ENCODE results near the gene POU5F1. TPM values are rescaled to one million over a fixed set of nuclear protein-coding genes. Genes with fewer than 3 reads are reported as not detected.
A peak's percentile ranks its signal among the peaks of the same experiment; 100 is the strongest.
"Not testable (repeated sequence)": the region's sequence is repeated elsewhere in the genome, so short reads cannot be mapped to it uniquely, and the experiment has no call there.

Gene POU5F1
- polyA plus RNA-seq, 1 donor = 0.56 TPM

DNA sequence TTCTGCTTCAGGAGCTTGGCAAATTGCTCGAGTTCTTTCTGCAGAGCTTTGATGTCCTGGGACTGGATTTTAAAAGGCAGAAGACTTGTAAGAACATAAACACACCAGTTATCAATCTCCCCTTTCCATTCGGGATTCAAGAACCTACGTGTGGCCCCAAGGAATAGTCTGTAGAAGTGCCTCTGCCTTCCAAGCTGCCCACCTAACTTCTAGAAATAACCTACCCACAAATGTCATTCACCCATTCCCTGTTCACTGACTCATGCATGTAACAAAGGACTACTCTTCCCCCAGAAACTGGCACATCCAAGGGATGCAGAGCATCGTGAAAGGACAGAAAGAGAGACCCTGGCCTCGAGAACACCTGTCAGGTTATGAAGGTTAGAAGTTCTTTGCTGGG lies 4.5 kb downstream of the POU5F1 start:
- DNase-seq (ENCODE audit: low read depth) = no peak

DNA sequence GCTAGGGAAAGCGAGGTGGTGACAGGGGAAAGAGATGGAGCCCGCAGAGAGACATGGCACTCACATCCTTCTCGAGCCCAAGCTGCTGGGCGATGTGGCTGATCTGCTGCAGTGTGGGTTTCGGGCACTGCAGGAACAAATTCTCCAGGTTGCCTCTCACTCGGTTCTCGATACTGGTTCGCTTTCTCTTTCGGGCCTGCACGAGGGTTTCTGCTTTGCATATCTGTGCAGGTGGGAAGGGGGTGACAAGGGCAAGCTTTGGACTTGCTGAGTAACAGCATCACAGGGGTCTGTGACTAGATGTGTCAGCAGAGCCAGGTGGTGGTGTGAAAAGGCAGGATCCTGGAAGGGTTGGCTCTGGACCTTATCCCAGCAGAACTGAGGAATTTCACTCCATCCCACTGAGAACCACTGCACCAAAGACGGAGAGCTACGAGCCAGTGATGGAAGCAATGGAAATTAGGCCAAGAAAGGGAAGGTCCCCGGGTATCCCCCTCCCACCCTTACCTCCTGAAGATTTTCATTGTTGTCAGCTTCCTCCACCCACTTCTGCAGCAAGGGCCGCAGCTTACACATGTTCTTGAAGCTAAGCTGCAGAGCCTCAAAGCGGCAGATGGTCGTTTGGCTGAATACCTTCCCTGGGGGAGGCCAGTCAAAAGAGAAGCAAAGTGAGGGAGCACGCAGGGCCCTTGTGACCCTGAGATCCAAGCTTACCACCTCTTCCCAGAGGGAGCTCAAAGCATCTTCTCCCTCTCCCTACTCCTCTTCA lies 5.2 kb downstream of the POU5F1 start:
- not testable (repeated sequence) for DNase-seq (ENCODE audit: low read depth)

DNA sequence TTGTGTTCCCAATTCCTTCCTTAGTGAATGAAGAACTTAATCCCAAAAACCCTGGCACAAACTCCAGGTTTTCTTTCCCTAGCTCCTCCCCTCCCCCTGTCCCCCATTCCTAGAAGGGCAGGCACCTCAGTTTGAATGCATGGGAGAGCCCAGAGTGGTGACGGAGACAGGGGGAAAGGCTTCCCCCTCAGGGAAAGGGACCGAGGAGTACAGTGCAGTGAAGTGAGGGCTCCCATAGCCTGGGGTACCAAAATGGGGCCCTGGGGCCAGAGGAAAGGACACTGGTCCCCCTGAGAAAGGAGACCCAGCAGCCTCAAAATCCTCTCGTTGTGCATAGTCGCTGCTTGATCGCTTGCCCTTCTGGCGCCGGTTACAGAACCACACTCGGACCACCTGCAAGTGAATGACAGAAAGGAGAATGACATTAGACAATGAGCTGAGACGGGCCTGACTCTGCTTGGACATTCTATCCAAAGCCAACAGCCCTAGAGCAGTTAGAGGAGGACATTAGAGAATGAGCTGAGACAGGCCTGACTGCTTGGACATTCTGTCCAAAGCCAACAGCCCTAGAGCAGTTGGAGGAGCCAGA lies 5.9 kb downstream of the POU5F1 start:
- DNase-seq (ENCODE audit: low read depth) = not testable (repeated sequence)

DNA sequence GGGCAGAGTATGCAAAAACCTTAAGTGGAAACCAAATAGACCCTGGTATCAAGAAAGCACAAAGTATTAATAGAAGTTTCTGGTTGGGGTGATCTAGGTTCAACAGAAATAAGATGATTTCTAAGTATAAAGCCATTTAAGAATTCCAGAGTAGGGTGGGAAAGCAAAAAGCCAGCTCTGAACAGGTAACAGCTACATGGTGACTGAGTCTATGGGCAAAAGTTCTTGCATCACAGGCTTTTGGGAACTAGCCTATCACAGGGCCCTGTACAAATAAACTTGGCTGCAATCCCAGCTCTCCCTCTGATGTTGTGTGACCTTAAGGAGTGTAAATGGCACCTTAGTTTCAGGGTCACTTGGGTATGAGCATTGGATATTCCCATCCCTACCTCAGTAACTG lies 6.6 kb downstream of the POU5F1 start:
- DNase-seq (ENCODE audit: low read depth) = no peak

DNA sequence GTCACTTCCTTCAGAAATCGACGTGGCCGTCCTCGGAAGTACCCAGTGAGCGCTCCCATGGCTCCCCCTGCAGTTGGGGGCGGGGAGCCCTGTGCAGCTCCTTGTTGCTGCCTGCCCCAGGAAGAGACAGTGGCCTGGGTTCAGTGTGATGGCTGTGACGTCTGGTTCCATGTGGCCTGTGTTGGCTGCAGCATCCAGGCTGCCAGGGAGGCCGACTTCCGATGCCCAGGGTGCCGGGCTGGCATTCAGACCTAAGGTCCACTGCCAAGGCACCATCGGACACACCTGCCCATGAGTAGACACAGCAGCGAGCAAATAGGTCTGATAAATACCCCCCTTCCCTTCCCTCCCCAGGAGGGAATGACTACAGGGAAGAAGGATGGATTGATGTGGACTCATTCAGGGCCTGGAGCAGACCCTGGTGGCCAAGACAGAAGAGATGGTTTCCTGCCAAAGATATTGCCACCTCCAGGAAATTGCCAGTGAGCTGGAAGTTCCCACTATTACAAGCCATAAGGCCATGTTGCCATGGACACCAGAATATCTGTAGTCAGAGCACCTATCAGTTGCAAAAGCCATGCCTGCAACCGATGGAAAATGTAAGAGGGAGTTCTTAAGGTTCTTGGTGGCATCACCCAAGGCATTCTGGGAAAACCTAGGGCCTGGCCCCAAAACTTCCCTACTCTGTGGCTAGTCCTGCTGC lies 7.9 kb downstream of the POU5F1 start:
- no peak for DNase-seq (ENCODE audit: low read depth)

DNA sequence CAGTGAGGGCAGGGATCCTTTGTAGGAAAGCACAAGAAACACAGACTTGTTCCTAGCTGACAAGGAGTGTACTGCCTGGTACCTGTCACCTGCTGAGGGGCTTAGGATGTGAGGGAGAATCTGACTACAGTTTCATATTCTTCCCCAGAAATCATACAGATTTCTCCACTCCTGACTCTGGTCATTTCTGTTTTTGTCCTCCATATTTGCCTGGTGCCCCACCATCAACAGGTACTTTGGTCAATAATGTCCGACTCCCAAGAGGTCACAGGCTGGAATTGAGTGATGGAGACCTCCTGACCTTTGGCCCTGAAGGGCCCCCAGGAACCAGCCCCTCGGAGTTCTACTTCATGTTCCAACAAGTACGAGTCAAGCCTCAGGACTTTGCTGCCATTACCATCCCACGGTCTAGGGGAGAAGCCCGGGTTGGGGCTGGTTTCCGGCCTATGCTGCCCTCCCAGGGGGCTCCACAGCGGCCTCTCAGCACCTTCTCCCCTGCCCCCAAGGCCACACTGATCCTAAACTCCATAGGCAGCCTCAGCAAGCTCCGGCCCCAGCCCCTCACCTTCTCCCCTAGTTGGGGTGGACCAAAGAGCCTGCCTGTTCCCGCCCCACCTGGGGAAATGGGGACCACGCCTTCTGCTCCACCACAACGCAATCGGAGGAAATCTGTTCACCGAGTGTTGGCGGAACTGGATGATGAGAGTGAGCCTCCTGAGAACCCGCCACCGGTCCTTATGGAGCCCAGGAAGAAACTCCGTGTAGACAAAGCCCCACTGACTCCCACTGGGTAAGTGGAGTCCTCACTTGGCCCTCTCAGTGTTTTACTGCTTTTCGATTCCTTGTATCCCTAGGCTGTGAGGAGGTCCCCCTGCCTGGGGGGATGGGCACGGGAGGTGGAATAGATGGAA lies 9.0 kb downstream of the POU5F1 start:
- no peak for DNase-seq (ENCODE audit: low read depth)

DNA sequence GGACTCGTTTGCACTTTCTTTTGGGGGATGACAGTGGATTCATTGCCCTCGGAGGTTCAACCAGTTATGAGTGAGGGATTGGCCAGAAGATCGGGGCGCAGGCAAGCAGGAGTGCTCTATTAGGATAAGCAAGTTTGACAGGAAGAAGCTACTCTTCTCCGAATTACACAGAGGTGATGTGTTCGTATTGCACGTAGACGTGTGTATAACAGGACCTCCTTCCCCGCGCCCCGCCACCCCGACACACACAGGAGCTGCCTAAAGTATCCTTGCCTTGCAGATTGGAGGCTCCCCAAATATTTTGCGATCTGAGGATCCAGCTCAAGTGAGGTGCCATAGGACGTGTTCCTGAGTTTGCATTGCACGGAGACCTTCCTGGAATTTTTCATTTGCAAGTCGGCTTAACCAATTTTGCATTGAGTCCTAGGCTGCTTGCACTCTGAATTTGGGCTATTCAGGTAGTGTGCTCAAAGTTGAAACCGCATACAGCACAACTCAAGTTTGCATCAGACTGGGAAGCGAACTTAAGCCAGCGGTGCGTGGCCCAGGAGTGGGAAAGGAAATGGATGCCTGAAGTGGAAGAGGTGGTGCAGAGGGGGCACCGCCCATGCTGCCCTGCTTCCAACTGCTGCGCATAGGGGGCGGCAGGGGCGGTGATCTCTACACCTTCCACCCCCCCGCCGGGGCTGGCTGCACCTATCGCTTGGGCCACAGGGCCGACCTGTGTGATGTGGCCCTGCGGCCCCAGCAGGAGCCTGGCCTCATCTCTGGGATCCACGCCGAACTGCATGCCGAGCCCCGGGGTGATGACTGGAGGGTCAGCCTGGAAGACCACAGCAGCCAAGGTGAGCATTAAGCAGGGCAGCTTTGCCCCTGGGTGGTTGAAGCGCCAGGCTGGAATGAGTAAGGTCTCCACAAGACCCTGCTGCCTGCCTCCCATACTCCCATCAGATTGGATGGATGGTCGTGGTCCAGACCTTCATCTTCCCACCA lies 11.3 kb downstream of the POU5F1 start:
- DNase-seq (ENCODE audit: low read depth) = no peak

DNA sequence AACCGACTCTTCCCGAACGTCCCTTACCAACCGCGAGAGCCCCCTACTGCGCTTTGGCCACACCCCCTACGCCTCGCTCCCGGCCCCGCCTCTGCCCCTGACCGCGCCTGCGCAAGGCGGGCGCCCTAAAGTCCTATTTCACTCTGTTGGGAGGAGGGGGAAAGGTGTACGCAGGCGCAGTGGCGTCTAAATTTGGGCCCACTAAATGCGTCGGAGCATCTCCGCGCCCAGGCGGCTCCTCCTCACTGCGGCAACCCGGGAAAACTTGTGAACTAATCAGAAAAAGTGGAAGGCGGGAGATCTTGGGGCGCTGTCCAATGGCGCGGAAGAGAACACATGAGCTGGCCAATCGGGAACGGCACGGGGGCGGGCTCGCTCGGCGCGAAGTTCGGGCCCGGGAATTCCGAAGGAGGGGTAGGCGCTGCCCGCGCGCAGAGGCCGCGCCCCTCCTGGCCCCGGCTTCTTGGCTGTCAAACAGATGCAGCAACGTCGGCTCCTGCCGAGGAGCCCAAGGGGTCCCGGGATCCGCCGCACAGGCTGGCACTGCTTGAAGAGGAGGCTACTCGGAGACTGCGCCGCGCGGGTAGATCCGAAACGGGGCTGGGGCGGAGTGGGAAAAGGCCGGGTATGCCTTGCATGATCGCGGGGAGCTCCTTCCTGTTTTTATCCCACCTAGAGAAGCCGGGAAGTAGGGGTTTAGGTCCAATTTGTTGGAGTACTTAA lies 12.2 kb downstream of the POU5F1 start, which contains the start of gene TCF19:
Gene TCF19 (plus strand): TSS at position 450 of the 723 bp plus-strand sequence. CDS start 881 bp downstream, outside the sequence.
- DNase-seq (ENCODE audit: low read depth) = peak; percentile 98

DNA sequence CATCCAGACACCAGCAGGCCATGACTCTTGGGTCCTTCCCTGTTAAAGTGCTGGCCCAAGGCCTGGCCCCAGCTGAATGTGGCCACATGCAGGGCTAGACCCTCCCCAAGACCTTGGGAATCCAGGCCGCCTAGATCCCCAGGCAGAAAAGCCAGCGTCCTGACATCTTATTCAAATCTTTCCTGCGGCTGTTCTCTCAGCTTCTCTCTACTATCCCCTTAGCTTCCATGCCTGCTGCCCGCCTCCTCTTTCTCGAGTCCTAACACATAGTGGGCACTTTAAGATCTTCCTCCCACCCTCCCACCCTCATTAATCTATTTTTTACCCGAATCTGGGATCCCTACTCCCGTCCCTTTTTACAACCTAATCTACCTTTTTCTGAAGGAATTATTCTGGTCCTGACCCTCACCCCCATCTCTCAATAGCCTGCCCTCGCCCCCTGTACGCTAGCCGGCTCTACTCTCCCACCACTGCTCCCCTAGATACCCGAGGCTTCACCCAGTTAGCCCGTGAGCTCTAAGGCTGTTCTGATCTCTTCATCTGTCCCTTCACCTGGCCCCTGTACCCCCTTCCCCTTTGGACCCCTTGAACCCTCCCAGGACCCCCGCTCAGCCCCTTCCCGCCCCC lies 12.9 kb downstream of the POU5F1 start, which contains the start of gene CCHCR1:
Gene CCHCR1 (minus strand): TSS at position 290 of the 627 bp plus-strand sequence. CDS start 202 bp downstream, at position 88.
- DNase-seq (ENCODE audit: low read depth) = no peak

DNA sequence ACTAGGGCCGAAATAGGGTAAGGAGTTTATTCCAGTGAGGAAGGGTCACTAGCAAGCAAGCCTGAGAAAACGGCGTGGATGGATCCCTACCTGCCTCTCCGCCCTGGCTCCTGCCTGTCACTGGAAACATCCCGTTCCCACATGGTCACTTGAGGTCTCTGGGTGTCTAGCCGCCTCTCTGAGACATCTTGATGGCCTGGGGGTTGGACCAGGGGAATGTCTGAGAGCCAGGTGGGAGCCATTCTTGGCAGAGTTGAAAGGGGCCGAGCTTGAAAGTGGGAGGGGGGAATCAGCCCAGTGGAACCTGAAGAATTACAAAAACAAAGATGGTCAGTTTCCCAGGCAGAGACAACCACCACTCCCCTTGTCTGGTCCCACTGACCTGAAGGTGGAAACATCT lies 13.8 kb downstream of the POU5F1 start:
- no peak for DNase-seq (ENCODE audit: low read depth)

DNA sequence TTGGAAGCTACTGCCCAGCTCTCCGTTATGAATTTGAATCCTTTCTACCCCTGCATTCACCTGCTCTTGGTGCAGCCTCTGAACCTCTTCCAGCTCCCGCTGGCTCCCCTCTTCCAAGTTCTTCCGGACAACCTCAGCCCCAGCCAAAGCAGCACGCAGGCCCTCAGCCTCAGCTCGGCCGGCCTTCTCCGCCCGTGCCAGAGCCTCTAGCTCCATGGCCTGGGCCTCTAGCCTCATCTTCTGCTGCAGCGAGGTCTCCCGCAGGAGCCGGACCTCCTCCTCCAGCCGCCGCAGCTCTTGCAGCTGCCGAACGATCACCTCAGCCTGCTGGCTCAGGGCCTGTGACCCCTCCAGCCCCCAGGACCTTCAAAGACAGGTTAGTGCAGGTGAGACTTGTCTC lies 16.0 kb downstream of the POU5F1 start:
- no peak for DNase-seq (ENCODE audit: low read depth)

DNA sequence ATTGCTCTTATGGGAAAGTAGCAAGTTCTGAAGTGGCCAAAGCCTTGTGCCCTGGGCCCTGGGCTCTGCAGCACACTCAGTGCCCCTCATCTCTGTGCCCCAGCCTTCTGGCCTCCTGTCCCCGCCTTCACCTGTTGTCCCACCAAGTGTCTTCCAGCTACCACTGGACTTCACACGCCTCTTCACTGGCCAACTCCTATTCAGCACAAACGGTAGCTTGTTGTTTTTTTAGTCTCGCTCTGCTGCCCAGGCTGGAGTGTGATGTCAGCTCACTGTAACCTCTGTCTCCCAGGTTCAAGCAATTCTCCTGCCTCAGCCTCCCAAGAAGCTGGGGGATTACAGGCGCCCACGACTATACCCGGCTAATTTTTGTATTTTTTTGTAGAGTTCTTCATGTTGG lies 17.7 kb downstream of the POU5F1 start:
- no peak for DNase-seq (ENCODE audit: low read depth)

DNA sequence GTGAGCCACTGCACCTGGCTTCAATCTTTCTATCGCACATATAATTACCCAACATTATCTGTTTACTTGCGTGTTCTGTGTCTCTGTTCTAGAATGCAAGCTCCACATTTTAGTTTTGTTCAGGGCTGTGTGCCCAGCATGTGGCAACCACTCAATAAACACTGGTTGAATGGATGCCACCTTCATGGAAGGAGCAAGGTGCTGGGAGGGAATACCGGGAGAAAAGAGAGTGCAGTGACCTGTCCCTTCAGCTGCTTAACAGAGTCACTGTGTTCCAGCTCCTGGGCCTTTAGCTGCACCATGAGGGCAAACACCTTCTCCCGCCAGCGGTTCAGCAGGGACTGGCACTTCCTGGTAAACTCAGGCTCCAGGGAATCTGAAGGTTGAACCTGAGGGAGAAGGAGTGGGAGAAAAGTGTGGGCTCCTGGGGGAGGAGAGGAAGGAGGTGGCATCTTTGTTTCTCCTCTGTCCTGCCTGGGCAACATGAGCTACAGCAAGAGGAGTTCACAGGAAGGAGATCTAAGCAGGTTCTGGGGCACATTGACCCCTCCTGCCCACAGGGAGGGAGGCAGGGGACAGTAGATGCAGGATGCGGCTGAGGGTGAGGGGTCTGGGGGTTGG lies 20.5 kb downstream of the POU5F1 start:
- no peak for DNase-seq (ENCODE audit: low read depth)

DNA sequence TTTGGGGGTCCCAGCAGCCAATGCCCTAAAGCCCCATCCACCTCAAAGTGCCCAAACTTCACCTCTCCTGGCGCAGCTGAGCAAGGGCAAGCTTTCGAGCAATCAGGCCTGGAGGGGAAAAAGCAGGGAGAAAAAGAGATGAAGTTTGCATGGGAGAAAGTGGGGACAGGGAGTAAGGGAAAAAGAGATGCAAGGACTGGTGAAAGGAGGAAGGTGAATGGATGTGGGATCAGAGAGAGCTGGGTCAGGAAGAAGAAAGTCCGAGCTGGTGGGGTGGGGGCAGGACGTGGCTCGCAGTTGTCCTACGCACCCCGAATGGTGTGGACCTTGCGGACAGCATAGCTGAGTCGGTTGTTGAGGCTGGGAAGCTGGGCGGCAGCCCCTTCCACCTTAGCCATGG lies 25.1 kb downstream of the POU5F1 start:
- DNase-seq (ENCODE audit: low read depth) = no peak

DNA sequence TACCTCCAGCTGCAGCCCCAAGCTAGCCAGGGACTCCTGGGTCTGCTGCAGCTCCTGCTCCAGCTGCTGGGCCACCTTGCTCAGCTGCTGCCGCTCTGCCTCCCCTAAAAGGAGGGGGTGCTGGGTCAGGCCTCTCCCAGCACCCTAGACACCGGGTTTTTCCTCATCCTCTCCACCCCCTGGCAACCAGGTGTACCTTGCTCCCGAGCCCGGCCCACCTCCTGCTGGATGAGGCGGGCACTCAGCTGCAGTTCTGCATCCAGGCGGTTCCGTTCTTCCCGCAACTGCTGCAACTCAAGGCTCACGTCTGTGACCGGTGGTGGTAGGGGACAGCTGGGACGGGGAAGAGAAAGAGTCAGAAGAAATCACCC lies 25.5 kb downstream of the POU5F1 start:
- no peak for DNase-seq (ENCODE audit: low read depth)

DNA sequence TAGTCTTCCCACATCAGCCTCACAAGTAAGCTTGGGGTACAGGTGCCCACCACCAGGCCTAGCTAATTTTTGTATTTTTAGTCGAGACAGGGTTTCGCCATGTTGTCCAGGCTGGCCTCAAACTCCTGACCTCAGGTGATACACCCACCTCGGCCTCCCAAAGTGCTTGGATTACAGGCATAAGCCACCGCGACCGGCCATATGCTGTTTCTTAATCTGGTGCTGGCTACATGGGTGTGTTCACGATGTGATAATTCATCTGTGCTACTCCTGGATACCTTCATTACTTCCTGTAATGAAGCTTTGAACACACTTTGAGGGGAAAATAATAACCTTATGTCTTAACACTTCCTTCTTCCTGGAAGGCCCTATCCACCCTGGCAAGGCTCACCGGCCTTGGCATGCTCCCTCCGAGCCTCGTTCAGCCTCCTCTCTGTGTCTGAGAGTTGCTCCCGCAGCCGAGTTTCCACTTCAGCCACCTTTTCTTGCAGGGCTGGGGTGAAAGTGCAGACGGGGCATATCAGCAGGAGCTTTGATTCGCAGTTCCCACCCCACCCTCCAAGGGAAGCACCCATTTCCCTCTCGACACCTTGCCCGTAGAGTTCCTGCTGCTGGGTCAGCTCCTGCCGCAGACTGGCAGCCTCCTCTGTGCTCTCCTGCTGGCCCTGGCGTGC lies 26.0 kb downstream of the POU5F1 start:
- no peak for DNase-seq (ENCODE audit: low read depth)

DNA sequence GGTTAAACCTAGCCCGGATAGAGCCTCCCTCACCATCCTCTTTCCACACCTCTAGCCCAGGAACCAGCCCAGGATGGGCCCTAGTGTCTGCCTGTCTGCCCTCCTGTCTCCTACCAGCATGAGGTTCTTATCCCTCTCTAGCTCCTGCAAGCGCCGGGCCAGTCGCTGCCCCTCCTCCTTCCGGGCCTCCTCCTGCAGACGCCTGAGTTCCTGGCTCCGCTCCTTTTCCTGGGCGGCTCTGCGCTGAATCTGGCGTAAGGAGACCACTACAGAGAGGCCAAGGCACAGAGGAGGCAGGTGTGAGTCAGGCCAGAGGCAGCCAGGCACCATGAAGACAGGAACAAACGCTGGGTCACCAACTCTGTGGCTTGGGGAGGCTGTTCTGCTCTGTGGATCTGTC lies 27.3 kb downstream of the POU5F1 start:
- DNase-seq (ENCODE audit: low read depth) = no peak

DNA sequence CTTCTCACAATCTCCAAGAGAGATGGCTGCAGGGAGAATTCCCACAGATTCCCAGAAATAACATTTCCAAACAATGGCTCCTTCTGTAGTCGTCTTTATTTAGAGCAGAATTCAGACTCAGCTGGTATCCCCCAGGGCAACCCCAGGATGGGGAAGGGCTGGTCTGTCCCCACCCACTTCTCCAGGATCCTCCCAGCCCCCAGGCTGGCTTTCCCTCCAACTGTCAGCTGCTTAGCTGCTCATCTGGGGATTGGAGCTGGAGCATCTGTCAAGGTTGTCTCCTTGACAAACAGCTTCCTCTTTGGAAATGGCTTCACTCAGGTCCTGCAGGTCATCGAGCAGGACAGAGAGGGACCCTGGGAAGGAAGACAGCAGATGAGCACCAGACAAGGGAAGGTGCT lies 28.1 kb downstream of the POU5F1 start:
- no peak for DNase-seq (ENCODE audit: low read depth)
